Activated naive CD4-positive, alpha-beta T cell (primary cell): ENCODE results near the gene KCNMB1.

Source experiments
- DNase-seq, 4 experiments: peaks; one replicate each; lab custom pipeline; 2025; lab: John Stamatoyannopoulos, UW

KCNMB1 gene

DNA sequence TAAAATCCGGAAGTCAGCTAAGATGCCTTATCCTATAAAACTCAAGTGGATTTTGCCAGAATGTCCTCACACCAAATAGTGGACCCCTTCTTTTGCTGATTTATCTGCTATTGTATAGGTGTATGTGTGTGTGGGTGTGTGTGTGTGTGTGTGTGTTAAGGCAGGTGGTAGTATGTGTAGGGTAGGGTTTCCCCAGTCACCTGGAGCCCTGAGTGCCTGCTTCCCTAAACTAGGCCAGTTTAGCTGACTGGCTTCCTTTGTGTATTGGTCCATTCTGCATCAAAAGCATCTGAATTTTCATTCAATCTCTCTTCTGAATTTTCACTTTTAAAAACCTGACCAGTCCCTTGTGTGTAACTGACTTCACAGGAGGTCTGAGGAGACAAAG, 49.4 kb downstream of the KCNMB1 start:
- no peak for DNase-seq

DNA sequence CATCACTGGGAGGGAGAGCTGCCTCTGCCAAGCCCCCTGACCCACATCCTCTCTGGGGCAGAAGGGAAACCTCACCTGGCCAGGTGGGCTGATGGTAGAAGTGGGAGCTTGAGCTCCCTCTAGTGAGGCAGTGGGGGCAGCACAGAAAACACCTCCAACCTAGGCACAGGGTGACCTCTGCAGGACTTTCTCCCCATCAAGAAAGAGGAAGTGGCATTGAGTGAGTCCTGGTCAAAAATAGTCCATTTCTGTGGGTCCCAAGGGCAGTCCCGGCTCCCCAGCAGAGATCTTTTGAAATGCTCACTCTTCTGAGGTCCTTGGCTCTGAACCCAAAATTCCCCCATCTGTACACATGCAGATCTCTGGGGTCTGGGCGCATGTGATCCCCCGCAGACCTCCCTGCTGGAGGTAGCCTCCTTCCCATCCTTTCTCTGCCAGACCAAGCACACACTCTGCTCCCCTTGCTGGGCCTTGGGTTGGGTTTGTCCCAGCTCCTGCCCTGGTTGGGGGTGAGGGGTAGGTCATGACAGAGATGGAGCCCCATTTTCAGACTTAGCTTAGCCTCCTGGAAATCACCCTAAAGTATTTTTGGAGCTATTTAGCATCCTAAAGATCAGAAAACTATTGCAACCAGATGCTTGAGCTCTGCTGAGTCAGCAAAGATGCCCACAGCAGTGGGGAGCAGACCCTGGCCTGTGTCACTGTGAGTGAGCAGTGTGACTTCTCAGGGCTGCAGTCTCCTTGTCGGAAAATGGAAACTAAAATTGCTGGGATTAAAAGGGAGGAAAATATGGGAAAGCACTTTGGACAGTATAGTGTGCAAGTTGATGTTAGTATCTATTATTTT, 50.0 kb downstream of the KCNMB1 start:
- DNase-seq, result peak; percentile 18 to 46 (median 30)

DNA sequence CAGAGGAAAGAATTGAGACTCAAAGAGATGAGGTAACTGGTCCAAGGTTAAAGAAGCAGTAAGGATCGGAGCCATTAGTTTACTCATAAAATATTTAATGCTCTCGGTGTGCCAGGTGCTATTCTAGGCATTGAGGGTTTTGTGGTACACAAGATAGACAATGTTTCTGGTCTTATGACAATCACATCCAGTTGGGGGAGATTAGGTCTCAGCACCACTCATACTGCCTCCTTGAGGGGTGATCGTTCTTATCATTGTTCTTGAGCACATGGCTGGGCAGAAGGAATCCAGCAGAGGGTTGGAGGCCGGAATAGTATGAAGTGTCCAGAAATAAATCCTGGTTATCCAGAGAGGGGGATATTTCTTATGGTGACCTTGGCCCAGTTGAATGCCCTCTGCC, 50.9 kb downstream of the KCNMB1 start:
- no peak for DNase-seq

DNA sequence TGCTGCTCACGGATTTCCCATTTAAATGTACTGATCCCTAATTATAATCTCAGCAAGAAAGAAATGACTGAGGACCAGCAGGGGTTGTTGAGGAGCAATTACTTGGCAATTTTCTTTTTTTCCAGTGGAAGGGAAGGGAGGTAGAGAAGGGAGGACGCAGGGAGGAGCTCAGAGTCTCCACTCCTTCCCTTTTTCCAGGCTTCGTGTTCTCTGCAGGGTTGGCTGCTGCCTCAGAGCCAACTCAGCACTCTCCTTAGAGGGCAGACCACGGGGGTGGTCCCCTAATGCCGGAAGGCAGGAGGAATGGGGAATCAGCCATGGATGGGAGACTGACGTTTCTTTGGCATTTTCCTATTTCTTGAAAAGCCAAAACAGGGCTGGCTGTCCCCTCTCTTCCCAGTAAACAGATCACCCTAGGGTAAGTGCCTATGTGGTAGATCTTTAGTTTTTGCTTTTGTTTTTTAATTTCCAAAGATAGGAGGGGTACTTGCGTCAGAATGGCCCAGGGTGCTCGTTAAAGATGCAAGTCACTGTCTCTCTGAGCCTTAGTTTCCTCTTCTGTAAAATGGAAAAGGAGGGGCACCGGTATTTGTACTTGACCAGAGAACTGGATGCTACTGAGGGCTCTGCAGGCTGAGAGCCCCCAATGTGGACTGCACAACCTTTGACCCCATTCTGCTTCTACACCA, 52.0 kb downstream of the KCNMB1 start:
- no peak for DNase-seq

DNA sequence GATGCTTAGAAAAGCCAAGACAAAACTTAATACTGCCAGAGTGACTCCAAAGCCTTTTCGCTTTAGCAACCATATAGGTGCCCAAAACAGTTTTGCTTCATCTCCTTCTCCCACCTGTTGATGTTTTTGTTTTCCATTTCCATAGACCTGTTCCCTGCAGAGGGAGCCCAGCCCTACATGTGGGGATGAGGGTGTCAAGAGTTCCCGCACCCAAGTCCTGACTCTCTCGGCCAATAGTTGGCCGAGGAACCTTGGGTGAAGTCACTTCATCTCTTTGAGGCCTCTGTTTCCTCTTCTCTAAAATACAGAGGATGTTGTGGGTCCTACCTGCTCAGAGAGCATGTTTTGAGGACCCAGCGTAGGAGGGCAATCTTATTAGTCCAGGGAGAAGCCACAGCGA, 53.1 kb downstream of the KCNMB1 start:
- no peak for DNase-seq

- DNase-seq, result no peak
Observed at GRCh38 chr5:170334626-170335025, 54.5 kb downstream of the KCNMB1 start.

- peak in 1 of 4 experiments; percentile 25 for DNase-seq
Observed at GRCh38 chr5:170333161-170333910, 55.8 kb downstream of the KCNMB1 start.

DNA sequence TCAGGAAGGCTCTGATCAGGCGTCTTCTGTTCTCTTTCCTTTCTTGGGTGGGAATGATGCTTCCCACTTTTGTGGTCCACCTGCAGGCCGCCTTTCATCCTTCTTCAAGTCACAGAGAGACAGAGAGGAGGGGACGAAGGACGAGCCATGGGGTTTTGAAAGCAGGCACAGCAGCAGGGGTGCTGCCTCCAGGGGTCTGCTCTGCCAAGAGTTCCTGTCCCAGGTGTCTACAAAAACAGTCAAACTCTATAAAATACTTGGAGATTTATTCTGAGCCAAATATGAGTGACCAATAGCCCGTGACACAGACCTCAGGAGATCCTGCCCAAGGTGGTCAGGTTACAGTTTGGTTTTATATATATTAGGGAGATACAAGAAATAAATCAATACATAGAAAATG, 57.1 kb downstream of the KCNMB1 start:
- DNase-seq, result no peak

DNA sequence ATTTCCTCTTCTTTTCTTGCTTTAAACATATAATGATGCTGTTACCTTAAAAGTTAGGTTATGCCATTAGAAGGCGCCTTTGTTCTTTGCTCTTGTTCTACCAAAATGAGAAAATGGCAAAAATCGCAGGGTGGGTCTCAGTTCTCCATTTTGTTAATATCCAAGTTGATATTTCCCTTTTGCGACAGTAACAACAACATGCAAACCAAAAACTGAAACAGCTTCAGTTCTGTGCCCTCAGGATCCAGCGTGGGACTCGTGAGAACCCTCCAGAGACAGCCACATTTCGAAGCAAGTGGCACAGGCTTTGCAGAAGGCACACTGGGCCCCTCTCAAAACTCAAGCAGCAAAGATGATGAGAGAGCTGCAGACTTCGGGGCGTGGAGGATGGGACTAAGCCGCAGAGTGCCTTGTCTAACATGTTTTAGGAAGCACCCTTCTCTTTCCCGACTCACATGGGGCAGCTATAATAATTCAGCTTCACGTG, 58.6 kb downstream of the KCNMB1 start:
- DNase-seq, result peak in 1 of 4 experiments; percentile 8

DNA sequence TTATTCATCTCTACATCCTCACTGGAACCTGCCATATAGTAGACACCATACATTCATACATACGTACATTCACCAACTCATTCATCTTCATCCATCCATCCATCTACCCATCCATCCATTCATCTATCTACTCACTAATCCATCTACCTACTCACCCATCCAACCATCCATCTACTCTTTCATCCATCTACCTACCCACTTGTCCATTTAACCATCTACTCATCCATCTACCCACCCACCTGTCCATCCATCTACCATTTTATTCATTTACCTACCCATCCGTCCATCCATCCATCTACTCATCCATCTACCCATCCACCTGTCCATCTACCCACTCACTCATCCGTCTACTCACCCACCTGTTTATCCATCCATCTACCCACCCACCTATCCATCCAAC, 59.6 kb downstream of the KCNMB1 start:
- no peak for DNase-seq

DNA sequence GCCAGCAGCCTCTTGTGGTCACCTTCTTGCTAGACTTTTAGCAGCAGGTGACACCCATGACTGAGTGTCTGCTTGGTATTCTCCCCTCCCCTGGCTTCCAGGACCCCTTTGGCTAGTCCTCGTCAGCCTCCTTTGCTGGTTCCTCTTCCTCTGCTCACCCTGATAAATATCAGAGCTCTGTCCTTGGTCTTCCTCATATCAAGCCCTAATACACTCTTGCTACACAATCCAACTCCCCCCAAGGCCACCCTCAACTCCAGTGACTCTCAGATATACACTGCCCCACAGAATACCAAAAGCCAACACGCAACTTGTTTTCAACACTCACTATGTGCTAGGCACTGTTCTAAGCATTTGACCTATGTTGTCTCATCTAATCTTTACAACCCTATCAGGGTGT, 61.3 kb downstream of the KCNMB1 start:
- no peak for DNase-seq

DNA sequence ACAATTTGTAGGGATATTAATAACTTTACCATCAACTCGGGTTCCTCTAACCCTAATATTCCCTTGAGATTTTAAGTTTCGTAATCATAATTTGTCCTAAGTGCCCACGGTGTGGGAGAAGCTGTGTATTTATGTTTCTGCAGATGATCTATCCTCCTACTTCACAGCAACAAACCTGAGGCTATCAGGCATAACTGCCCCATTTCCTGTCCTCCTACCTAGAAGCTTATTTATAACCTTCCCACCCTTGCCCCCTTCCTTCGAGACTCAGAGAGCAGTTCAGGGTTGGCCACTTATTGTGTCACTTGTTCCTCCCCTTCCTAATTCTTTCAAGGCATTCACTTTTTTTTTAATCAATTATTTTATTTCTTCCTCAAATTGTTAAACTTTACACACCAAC, 62.0 kb downstream of the KCNMB1 start:
- no peak for DNase-seq
